Measurements from ENCODE around the gene ADRM1. TPM values are rescaled to one million over a fixed set of nuclear protein-coding genes. Genes with fewer than 3 reads are reported as not detected.
A peak's percentile ranks its signal among the peaks of the same experiment; 100 is the strongest.

The ADRM1 gene
- total and polyA plus RNA-seq, 8 donors = 30.0 to 96.9 (median 43.5) TPM

- Histone ChIP-seq H3K36me3 (peaks cover 0 to 86% of the 10 kb centered on the region in 2 donors), H3K4me1 (no peaks in the 10 kb centered on the region), H3K27me3 (no peaks in the 10 kb centered on the region), H3K4me3 (no peak overlapping the region), H3K27ac (no peak overlapping the region), H3K9me3 (no peaks in the 10 kb centered on the region)
- no peak for TF ChIP-seq CTCF (IDR thresholded peaks at IDR 0.05)
- intact Hi-C loops (cut with DNase I) = no loop called here
- ATAC-seq = no peak
- no peak for DNase-seq
These were observed 26.4 kb upstream of the ADRM1 start for GRCh38 chr20:62276439-62276838.

- no peak for ATAC-seq
- Histone ChIP-seq H3K9me3 (no peaks in the 10 kb centered on the region), H3K27me3 (no peaks in the 10 kb centered on the region), H3K4me3 (no peak overlapping the region), H3K27ac (no peak overlapping the region), H3K36me3 (peaks cover 0 to 86% of the 10 kb centered on the region in 2 donors), H3K4me1 (no peaks in the 10 kb centered on the region)
- intact Hi-C loops (cut with DNase I) = no loop called here
- no peak for TF ChIP-seq CTCF (IDR thresholded peaks at IDR 0.05)
- no peak for DNase-seq
These were observed 25.5 kb upstream of the ADRM1 start for GRCh38 chr20:62277253-62277652.

GRCh38 chr20:62280303-62280702, 22.5 kb upstream of the ADRM1 start:
- Histone ChIP-seq H3K9me3 (no peaks in the 10 kb centered on the region), H3K4me1 (no peaks in the 10 kb centered on the region), H3K27me3 (no peaks in the 10 kb centered on the region), H3K4me3 (no peak overlapping the region), H3K36me3 (peaks cover 0 to 87% of the 10 kb centered on the region in 2 donors), H3K27ac (no peak overlapping the region)
- TF ChIP-seq CTCF (IDR thresholded peaks at IDR 0.05) = no peak
- intact Hi-C loops (cut with DNase I) = no loop called here
- ATAC-seq (no peak), DNase-seq (no peak)

GRCh38 chr20:62281161-62281933, 21.4 kb upstream of the ADRM1 start:
- TF ChIP-seq CTCF (IDR thresholded peaks at IDR 0.05) = no peak
- no peaks in the 10 kb centered on the region for H3K27me3 ChIP-seq
- peak; percentile 75 for ATAC-seq
- no peak overlapping the region for H3K27ac ChIP-seq
- no peaks in the 10 kb centered on the region for H3K4me1 ChIP-seq
- intact Hi-C loops (cut with DNase I) = no loop called here
- DNase-seq = peak in 1 of 4 donors; percentile 40
- no peaks in the 10 kb centered on the region for H3K9me3 ChIP-seq
- H3K4me3 ChIP-seq = no peak overlapping the region
- peaks cover 0 to 87% of the 10 kb centered on the region in 2 donors for H3K36me3 ChIP-seq

GRCh38 chr20:62282103-62282502, 20.7 kb upstream of the ADRM1 start:
- Histone ChIP-seq H3K9me3 (no peaks in the 10 kb centered on the region), H3K36me3 (peaks cover 0 to 92% of the 10 kb centered on the region in 2 donors), H3K27me3 (no peaks in the 10 kb centered on the region), H3K27ac (no peak overlapping the region), H3K4me3 (no peak overlapping the region), H3K4me1 (no peaks in the 10 kb centered on the region)
- DNase-seq (no peak), ATAC-seq (no peak)
- no peak for TF ChIP-seq CTCF (IDR thresholded peaks at IDR 0.05)
- intact Hi-C loops (cut with DNase I) = no loop called here

Data from left lung (tissue), 10 donors.